ELF-1 (cell line): ENCODE results near the gene ARHGAP15.

Source experiments
- DNase-seq: peaks from one replicate; pipeline ENCODE4 v3.0.0-alpha.2; 2016; ENCODE audit warnings: low read depth, low spot score

Gene ARHGAP15

GRCh38 chr2:143807671-143808070, 678.5 kb downstream of the ARHGAP15 start:
- no peak for DNase-seq

GRCh38 chr2:143808166-143808565, 678.9 kb downstream of the ARHGAP15 start:
- no peak for DNase-seq

- no peak for DNase-seq
These were observed 685.9 kb downstream of the ARHGAP15 start for GRCh38 chr2:143815082-143815481.

DNA sequence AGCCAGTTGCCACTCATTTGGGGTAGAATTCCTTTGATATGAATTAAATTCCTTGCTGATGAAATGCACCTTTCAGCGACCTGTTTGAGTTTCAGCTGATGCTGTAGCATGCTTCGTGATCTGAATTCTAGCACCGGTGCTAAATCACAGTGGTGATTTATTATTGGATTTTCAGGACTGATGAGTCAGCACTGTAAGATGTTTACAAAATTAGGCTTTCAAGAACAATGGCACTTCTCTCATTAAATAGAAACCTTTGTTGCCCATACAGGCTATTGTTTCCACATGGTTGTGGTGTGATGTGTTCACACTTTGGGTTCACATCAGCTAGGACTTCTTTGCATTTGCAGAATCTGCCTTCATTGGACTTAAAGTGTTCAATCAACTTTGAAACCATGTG, 687.7 kb downstream of the ARHGAP15 start:
- DNase-seq, result no peak
